Measurements from ENCODE around the gene EMCN.

The EMCN gene

DNA sequence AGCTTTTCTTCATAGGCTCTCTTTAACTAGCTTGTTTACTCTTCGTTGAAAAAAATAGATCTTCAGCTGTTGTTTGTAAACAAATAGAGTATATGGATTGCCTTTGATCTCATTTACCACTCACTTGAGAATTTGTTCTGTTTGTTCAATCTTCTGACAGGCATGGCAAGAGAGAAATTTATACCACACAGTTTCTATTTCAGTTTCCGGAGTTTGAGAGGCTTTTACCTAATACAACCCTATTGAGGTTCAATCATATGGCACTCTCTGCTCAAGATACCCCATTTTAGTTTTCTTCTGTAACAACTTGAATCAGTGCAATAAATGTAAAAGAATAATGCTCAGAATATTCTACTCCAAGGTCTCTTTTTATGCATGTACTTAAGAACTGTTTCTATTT is 148.0 kb downstream of the EMCN start:
- H3K79me2 ChIP-seq (ENCODE audit: control insufficient read depth, low read length) = no peaks in the 10 kb centered on the region
- no peaks in the 10 kb centered on the region for H3K9me3 ChIP-seq (ENCODE audit: control insufficient read depth, insufficient read depth, low read length)
- TF ChIP-seq, protein P1, sequence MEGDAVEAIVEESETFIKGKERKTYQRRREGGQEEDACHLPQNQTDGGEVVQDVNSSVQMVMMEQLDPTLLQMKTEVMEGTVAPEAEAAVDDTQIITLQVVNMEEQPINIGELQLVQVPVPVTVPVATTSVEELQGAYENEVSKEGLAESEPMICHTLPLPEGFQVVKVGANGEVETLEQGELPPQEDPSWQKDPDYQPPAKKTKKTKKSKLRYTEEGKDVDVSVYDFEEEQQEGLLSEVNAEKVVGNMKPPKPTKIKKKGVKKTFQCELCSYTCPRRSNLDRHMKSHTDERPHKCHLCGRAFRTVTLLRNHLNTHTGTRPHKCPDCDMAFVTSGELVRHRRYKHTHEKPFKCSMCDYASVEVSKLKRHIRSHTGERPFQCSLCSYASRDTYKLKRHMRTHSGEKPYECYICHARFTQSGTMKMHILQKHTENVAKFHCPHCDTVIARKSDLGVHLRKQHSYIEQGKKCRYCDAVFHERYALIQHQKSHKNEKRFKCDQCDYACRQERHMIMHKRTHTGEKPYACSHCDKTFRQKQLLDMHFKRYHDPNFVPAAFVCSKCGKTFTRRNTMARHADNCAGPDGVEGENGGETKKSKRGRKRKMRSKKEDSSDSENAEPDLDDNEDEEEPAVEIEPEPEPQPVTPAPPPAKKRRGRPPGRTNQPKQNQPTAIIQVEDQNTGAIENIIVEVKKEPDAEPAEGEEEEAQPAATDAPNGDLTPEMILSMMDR (IDR thresholded peaks at IDR 0.05; ENCODE audit: low read depth, low read length, poor library complexity, severe bottlenecking) = no peak
- no peak for TF ChIP-seq EZH2phosphoT487 (IDR thresholded peaks at IDR 0.05; ENCODE audit: borderline replicate concordance, low read length)
- no peaks in the 10 kb centered on the region for H3K36me3 ChIP-seq (ENCODE audit: control insufficient read depth, low read length)
- no peaks in the 10 kb centered on the region for H3F3A ChIP-seq (ENCODE audit: control insufficient read depth, insufficient read depth)
- H3K9me2 ChIP-seq (replicated peaks; ENCODE audit: control insufficient read depth, low read length) = no peaks in the 10 kb centered on the region
- no peaks in the 10 kb centered on the region for H3K4me1 ChIP-seq (ENCODE audit: control insufficient read depth, low read length)
- no peak overlapping the region for H3K4me3 ChIP-seq (ENCODE audit: low read length)
- no peak overlapping the region for H3K27ac ChIP-seq (ENCODE audit: low read depth, low read length)
- no peaks in the 10 kb centered on the region for H3K27me3 ChIP-seq (ENCODE audit: control insufficient read depth, low read length)
- H3K4me2 ChIP-seq (ENCODE audit: low read length) = no peak overlapping the region
- no peaks in the 10 kb centered on the region for H4K20me1 ChIP-seq (ENCODE audit: control insufficient read depth, insufficient read depth, low read depth, low read length)

DNA sequence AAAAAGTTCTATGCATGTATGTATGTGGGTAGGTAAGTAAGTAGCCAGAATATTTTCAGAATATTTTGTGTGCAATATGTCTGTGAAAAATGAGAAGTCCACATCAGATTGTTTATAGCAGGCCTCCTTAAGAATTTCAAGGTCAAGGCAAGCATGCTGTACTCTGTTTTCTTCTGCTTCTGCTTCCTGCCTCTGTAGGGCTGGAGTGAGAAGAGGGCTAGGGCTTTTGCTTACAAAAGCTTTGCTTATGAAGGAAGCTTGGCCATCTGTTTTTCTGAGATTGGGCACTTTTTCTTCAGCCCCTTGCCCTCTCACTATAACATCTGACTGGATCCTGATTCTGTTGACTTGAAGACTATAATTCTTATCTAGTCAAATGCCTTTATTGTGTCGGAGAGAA is 150.4 kb downstream of the EMCN start:
- TF ChIP-seq EZH2phosphoT487 (IDR thresholded peaks at IDR 0.05; ENCODE audit: borderline replicate concordance, low read length) = no peak
- TF ChIP-seq, protein P1 (IDR thresholded peaks at IDR 0.05; ENCODE audit: low read depth, low read length, poor library complexity, severe bottlenecking) = no peak
- no peak overlapping the region for H3K27ac ChIP-seq (ENCODE audit: low read depth, low read length)
- no peaks in the 10 kb centered on the region for H3K27me3 ChIP-seq (ENCODE audit: control insufficient read depth, low read length)
- no peaks in the 10 kb centered on the region for H3K36me3 ChIP-seq (ENCODE audit: control insufficient read depth, low read length)
- H3K79me2 ChIP-seq (ENCODE audit: control insufficient read depth, low read length) = no peaks in the 10 kb centered on the region
- no peak overlapping the region for H3K4me2 ChIP-seq (ENCODE audit: low read length)
- H3F3A ChIP-seq (ENCODE audit: control insufficient read depth, insufficient read depth) = no peaks in the 10 kb centered on the region
- H3K9me3 ChIP-seq (ENCODE audit: control insufficient read depth, insufficient read depth, low read length) = no peaks in the 10 kb centered on the region
- H3K9me2 ChIP-seq (replicated peaks; ENCODE audit: control insufficient read depth, low read length) = no peaks in the 10 kb centered on the region
- no peaks in the 10 kb centered on the region for H3K4me1 ChIP-seq (ENCODE audit: control insufficient read depth, low read length)
- H4K20me1 ChIP-seq (ENCODE audit: control insufficient read depth, insufficient read depth, low read depth, low read length) = no peaks in the 10 kb centered on the region
- H3K4me3 ChIP-seq (ENCODE audit: low read length) = no peak overlapping the region

DNA sequence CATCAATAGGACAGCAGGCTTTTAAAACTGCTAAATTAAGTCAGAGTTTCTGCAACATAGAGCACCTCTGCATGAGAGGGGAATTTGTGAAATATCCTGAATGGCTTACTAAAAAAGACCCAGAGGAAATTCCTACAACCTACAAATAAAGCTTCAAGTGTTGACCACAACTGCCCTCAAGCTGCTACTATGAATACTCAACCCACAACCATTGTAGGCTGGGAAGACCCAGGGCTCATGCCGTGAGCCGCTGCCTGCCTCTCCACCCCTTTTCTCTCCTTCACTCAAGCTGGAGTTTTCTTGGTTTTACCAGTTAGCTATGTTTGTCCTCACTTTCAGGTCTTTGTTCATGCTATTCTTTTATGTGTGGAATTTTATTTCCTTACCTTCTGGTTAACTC is 151.6 kb downstream of the EMCN start:
- Histone ChIP-seq H3K4me2 (ENCODE audit: low read length) (no peak overlapping the region), H3K27me3 (ENCODE audit: control insufficient read depth, low read length) (no peaks in the 10 kb centered on the region), H3K4me3 (ENCODE audit: low read length) (no peak overlapping the region), H3K27ac (ENCODE audit: low read depth, low read length) (no peak overlapping the region), H4K20me1 (ENCODE audit: control insufficient read depth, insufficient read depth, low read depth, low read length) (no peaks in the 10 kb centered on the region), H3K4me1 (ENCODE audit: control insufficient read depth, low read length) (no peaks in the 10 kb centered on the region), H3F3A (ENCODE audit: control insufficient read depth, insufficient read depth) (no peaks in the 10 kb centered on the region), H3K9me2 (replicated peaks; ENCODE audit: control insufficient read depth, low read length) (no peaks in the 10 kb centered on the region), H3K36me3 (ENCODE audit: control insufficient read depth, low read length) (no peaks in the 10 kb centered on the region), H3K79me2 (ENCODE audit: control insufficient read depth, low read length) (no peaks in the 10 kb centered on the region), H3K9me3 (ENCODE audit: control insufficient read depth, insufficient read depth, low read length) (no peaks in the 10 kb centered on the region)
- TF ChIP-seq, protein P1 (IDR thresholded peaks at IDR 0.05; ENCODE audit: low read depth, low read length, poor library complexity, severe bottlenecking) = no peak
- no peak for TF ChIP-seq EZH2phosphoT487 (IDR thresholded peaks at IDR 0.05; ENCODE audit: borderline replicate concordance, low read length)

DNA sequence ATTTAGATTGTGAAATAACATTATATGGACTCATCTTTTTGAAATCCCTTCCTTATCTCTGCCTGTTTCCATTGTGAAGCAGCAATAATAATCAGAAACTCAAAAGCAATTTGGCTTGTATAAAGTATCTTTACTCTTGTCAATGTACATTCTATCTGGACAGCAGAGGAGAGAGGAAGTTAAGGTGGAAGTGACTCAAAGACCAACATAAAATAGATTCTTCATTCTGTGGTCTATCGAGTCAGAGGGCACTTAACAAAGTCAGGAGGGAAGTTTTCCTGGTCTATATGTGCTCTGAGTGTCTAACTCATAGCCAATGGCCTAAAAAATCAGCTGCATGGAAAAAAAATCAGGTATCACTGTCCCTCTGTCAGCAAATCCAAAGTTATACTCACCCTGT is 155.5 kb downstream of the EMCN start:
- H3K4me2 ChIP-seq (ENCODE audit: low read length) = no peak overlapping the region
- H3K36me3 ChIP-seq (ENCODE audit: control insufficient read depth, low read length) = no peaks in the 10 kb centered on the region
- H3K79me2 ChIP-seq (ENCODE audit: control insufficient read depth, low read length) = no peaks in the 10 kb centered on the region
- H3K9me2 ChIP-seq (replicated peaks; ENCODE audit: control insufficient read depth, low read length) = no peaks in the 10 kb centered on the region
- no peak overlapping the region for H3K4me3 ChIP-seq (ENCODE audit: low read length)
- H4K20me1 ChIP-seq (ENCODE audit: control insufficient read depth, insufficient read depth, low read depth, low read length) = no peaks in the 10 kb centered on the region
- TF ChIP-seq, protein P1 (IDR thresholded peaks at IDR 0.05; ENCODE audit: low read depth, low read length, poor library complexity, severe bottlenecking) = no peak
- TF ChIP-seq EZH2phosphoT487 (IDR thresholded peaks at IDR 0.05; ENCODE audit: borderline replicate concordance, low read length) = no peak
- no peaks in the 10 kb centered on the region for H3F3A ChIP-seq (ENCODE audit: control insufficient read depth, insufficient read depth)
- H3K4me1 ChIP-seq (ENCODE audit: control insufficient read depth, low read length) = no peaks in the 10 kb centered on the region
- no peak overlapping the region for H3K27ac ChIP-seq (ENCODE audit: low read depth, low read length)
- no peaks in the 10 kb centered on the region for H3K27me3 ChIP-seq (ENCODE audit: control insufficient read depth, low read length)
- H3K9me3 ChIP-seq (ENCODE audit: control insufficient read depth, insufficient read depth, low read length) = no peaks in the 10 kb centered on the region

All from DOHH2 (cell line).